NCI-H1930 (cell line): Measurements from ENCODE around the gene GPC3.

ENCODE experiments used
- DNase-seq, 2 experiments: peaks; one replicate each; lab custom pipeline; 2025; lab: John Stamatoyannopoulos, UW

The GPC3 gene

GRCh38 chrX:133600536-133600935 lies 384.9 kb downstream of the GPC3 start:
- no peak for DNase-seq

- DNase-seq = no peak
Observed at GRCh38 chrX:133598601-133599335, 386.6 kb downstream of the GPC3 start.

- no peak for DNase-seq
Observed at GRCh38 chrX:133594156-133594555, 391.2 kb downstream of the GPC3 start.

- no peak for DNase-seq
Observed at GRCh38 chrX:133593531-133593930, 391.9 kb downstream of the GPC3 start.

GRCh38 chrX:133590703-133591505 lies 394.5 kb downstream of the GPC3 start:
- DNase-seq = no peak

- DNase-seq = no peak
Observed at GRCh38 chrX:133588827-133589226, 396.6 kb downstream of the GPC3 start.

GRCh38 chrX:133587818-133588217 lies 397.6 kb downstream of the GPC3 start:
- no peak for DNase-seq

GRCh38 chrX:133587071-133587470 lies 398.3 kb downstream of the GPC3 start:
- DNase-seq = no peak

- no peak for DNase-seq
Observed at GRCh38 chrX:133586443-133586842, 399.0 kb downstream of the GPC3 start.

GRCh38 chrX:133583825-133584224 lies 401.6 kb downstream of the GPC3 start:
- no peak for DNase-seq

- DNase-seq = no peak
Observed at GRCh38 chrX:133580625-133581024, 404.8 kb downstream of the GPC3 start.

GRCh38 chrX:133579631-133580030 lies 405.8 kb downstream of the GPC3 start:
- no peak for DNase-seq

GRCh38 chrX:133576876-133577275 lies 408.5 kb downstream of the GPC3 start:
- DNase-seq = no peak

GRCh38 chrX:133575501-133576136 lies 409.8 kb downstream of the GPC3 start:
- no peak for DNase-seq

- DNase-seq = no peak
Observed at GRCh38 chrX:133574716-133575115, 410.7 kb downstream of the GPC3 start.

GRCh38 chrX:133570549-133570948 lies 414.8 kb downstream of the GPC3 start:
- DNase-seq = no peak

- DNase-seq = no peak
Observed at GRCh38 chrX:133569217-133569616, 416.2 kb downstream of the GPC3 start.

GRCh38 chrX:133568109-133568508 lies 417.3 kb downstream of the GPC3 start:
- DNase-seq = no peak

- no peak for DNase-seq
Observed at GRCh38 chrX:133566876-133567275, 418.5 kb downstream of the GPC3 start.

GRCh38 chrX:133563705-133564104 lies 421.7 kb downstream of the GPC3 start:
- no peak for DNase-seq

GRCh38 chrX:133561251-133561650 lies 424.1 kb downstream of the GPC3 start:
- no peak for DNase-seq

- DNase-seq = no peak
Observed at GRCh38 chrX:133559909-133560308, 425.5 kb downstream of the GPC3 start.
